Measurements from ENCODE around the gene MCOLN1.

GRCh38 chr19:7561325-7561724 is 38.9 kb downstream of the MCOLN1 start:
- TF ChIP-seq CTCF (optimal IDR thresholded peaks at IDR 0.05 in 1 of 3, IDR thresholded peaks at IDR 0.05 in 1 of 3, conservative IDR thresholded peaks at IDR 0.05 in 1 of 3; ENCODE audit: extremely low read depth in 1 of 3, insufficient read depth in 2 of 3, low read length in 3 of 3): no peak
- no peak for TF ChIP-seq EZH2 (IDR thresholded peaks at IDR 0.05; ENCODE audit: low read length)

Data from keratinocyte (primary cell).